K562 (cell line): ENCODE results near the gene ARMC7. TPM values are rescaled to one million over a fixed set of nuclear protein-coding genes. Genes with fewer than 3 reads are reported as not detected.

Experiments
- ATAC-seq: fragments of 200-7000 bp; cut with Tn5 transposase; 3 replicates; pipeline ENCODE4 v1.9.1; 2020; ENCODE audit warnings: moderate library complexity
- BruUV-seq: library from RNA; stranded (reverse); fragments of 400-500 nt; replicated peaks from 2 replicates; lab custom pipeline; 2021; lab: Mats Ljungman, UMichigan
- CTCF ChIA-PET: fragments of 300-600 bp; formaldehyde crosslinking; extraction: SDS; loops from one replicate; lab custom pipeline; 2021; ENCODE audit warnings: low intra/inter-chr PET ratio; lab: Yijun Ruan, JAX
- POLR2A ChIA-PET: fragments of 300-600, 350-650 bp; sonication (Branson Sonifier 250); formaldehyde crosslinking; extraction: SDS; loops from one replicate; lab custom pipeline; 2021; ENCODE audit warnings: antibody characterized with exemption, inconsistent platforms; lab: Yijun Ruan, JAX
- DNase-seq, 4 experiments: peaks; one replicate each; pipeline versions ENCODE4 v3.0.0 to v3.0.0-alpha.2; 2011 to 2018; ENCODE audit warnings: low spot score in 3 of 4, mixed read lengths in 3 of 4; ENCODE audit errors: extremely low read depth in 1 of 4
- FAIRE-seq: peaks from 2 replicates; lab custom pipeline; 2011; peaks lifted over from hg19 to GRCh38; lab: Jason Lieb, UNC
- H2AFZ ChIP-seq: 2 replicates; pipeline ENCODE4 v1.6.0; 2011; ENCODE audit warnings: low read depth, low read length, control low read depth, inconsistent platforms
- H3K27ac ChIP-seq: fragments of 200-600 bp; 3 replicates; pipeline ENCODE4 v1.8.0; 2011; ENCODE audit warnings: low read depth, mild to moderate bottlenecking, control low read depth, inconsistent platforms, low read length, moderate library complexity, mixed read lengths; ENCODE audit errors: extremely low read depth
- H3K27me3 ChIP-seq, 2 experiments: fragments of 300-600 bp in 1 of 2; 2 replicates in 1 of 2; 3 replicates in 1 of 2; pipeline versions ENCODE4 v1.6.0 to v1.8.0; 2011; ENCODE audit warnings: inconsistent platforms in 2 of 2, low read length in 2 of 2, mild to moderate bottlenecking in 1 of 2, mixed read lengths in 1 of 2, moderate library complexity in 1 of 2; ENCODE audit not compliant: control insufficient read depth in 2 of 2, insufficient read depth in 2 of 2
- H3K36me3 ChIP-seq: fragments of 300-600 bp; 3 replicates; pipeline ENCODE4 v1.8.0; 2011; ENCODE audit warnings: mild to moderate bottlenecking, low read length, inconsistent platforms; ENCODE audit not compliant: control insufficient read depth, insufficient read depth
- H3K4me1 ChIP-seq, 2 experiments: fragments of 200-600 bp in 1 of 2; replicated peaks in 1 of 2; 2 replicates in 1 of 2; 3 replicates in 1 of 2; pipeline versions ENCODE4 v1.5.1 to v1.8.0; 2011; ENCODE audit warnings: inconsistent platforms in 2 of 2, low read length in 2 of 2, mild to moderate bottlenecking in 1 of 2, mixed read lengths in 1 of 2, moderate library complexity in 1 of 2; ENCODE audit not compliant: control insufficient read depth in 2 of 2, insufficient read depth in 2 of 2
- H3K4me2 ChIP-seq: 2 replicates; pipeline ENCODE4 v1.6.1; 2011; ENCODE audit warnings: low read length, control low read depth, inconsistent platforms, mixed read lengths; ENCODE audit not compliant: insufficient read depth
- H3K4me3 ChIP-seq: fragments of 200-600 bp; sonication (generic), shearing (Covaris generic); 2 replicates; pipeline ENCODE4 v1.5.1; 2016; ENCODE audit warnings: control low read depth, inconsistent platforms
- H3K79me2 ChIP-seq: fragments of 200-600 bp; 3 replicates; pipeline ENCODE4 v1.8.0; 2011; ENCODE audit warnings: low read length, inconsistent platforms; ENCODE audit not compliant: control insufficient read depth, insufficient read depth
- H3K9ac ChIP-seq, 2 experiments: 2 replicates each; pipeline versions ENCODE4 v1.6.0 to v1.6.1; 2011; ENCODE audit warnings: low read depth in 2 of 2, low read length in 2 of 2, control low read depth in 1 of 2, inconsistent platforms in 1 of 2, mild to moderate bottlenecking in 1 of 2, mixed read lengths in 1 of 2; ENCODE audit not compliant: insufficient read depth in 1 of 2
- H3K9me1 ChIP-seq: one replicate; pipeline ENCODE4 v1.6.0; 2011; ENCODE audit warnings: inconsistent platforms, mild to moderate bottlenecking, low read length, moderate library complexity; ENCODE audit not compliant: control insufficient read depth, insufficient read depth
- H3K9me3 ChIP-seq: replicated peaks from 2 replicates; pipeline ENCODE4 v1.5.1; 2011; ENCODE audit warnings: low read depth, low read length, inconsistent platforms; ENCODE audit not compliant: control insufficient read depth, insufficient read depth
- H4K20me1 ChIP-seq: replicated peaks from 2 replicates; pipeline ENCODE4 v1.6.1; 2011; ENCODE audit warnings: low read length, inconsistent platforms, mixed read lengths; ENCODE audit not compliant: control insufficient read depth, insufficient read depth
- ATF1 ChIP-seq, 2 experiments: fragments of 450-650 bp in 1 of 2; IDR thresholded peaks; 2 replicates each; pipeline ENCODE4 v1.6.1; 2016; ENCODE audit warnings: missing compliant biosample characterization in 1 of 2, missing genetic modification characterization in 1 of 2
- KLF13 ChIP-seq: fragments of 450-650 bp; IDR thresholded peaks from 2 replicates; pipeline ENCODE4 v1.6.1; 2016; ENCODE audit warnings: missing genetic modification characterization, low read depth, mild to moderate bottlenecking, missing compliant biosample characterization, moderate library complexity, borderline replicate concordance
- WGBS: fragments of 100-300 bp; shearing (Covaris generic); methylation state at CpG from one replicate; pipeline ENCODE4 v1.1.6; 2016; ENCODE audit warnings: low coverage, mixed read lengths; ENCODE audit not compliant: insufficient coverage; ENCODE audit errors: missing lambda C conversion rate; 5-methylcytosine and 5-hydroxymethylcytosine counted together
- in situ Hi-C: fragments of 300-500 bp; cut with MboI; formaldehyde crosslinking; loops from 4 replicates; pipeline ENCODE4 v1.15.0; 2018; ENCODE audit warnings: inconsistent platforms, mixed read lengths
- intact Hi-C: fragments of 100-400 bp; cut with micrococcal nuclease; formaldehyde crosslinking; loops from 2 replicates; pipeline ENCODE4 v1.14.2; 2022
- polyA plus RNA-seq, 8 experiments: library from polyadenylated mRNA; depleted of rRNA in 4 of 8; stranded (reverse) in 5 of 8; unstranded in 3 of 8; fragments of >200 nt; fragmentation: Nextera tagmentation in 2 of 8; fragmentation: Illumina TruSeq in 1 of 8; extraction: Ambion mirVana in 2 of 8; extraction: Trizol in 1 of 8; gene quantifications; 2 replicates each; pipeline versions ENCODE4 v1.2.1 to v1.2.3, GENCODE V29; 2011 to 2014; ENCODE audit warnings: inconsistent platforms in 1 of 8, missing spikeins in 1 of 8
- total RNA-seq, 7 experiments: library from RNA; depleted of rRNA in 6 of 7; stranded (reverse); fragments of >200 nt in 6 of 7; fragmentation: Illumina TruSeq in 2 of 7; extraction: Trizol in 2 of 7; gene quantifications; 2 replicates each; pipeline versions ENCODE4 v1.2.1 to v1.2.3, GENCODE V29; 2011 to 2021; ENCODE audit warnings: low replicate concordance in 1 of 7
- TF ChIP-seq, protein P1 (sequence below): sonication (generic); formaldehyde crosslinking; IDR thresholded peaks from 2 replicates; pipeline ENCODE4 v1.8.1; 2023; ENCODE audit warnings: mild to moderate bottlenecking, missing genetic modification reagents

Gene ARMC7
- total and polyA plus RNA-seq, 9 of the 15 experiments (the other 6 are each of a cell fraction or from before 2014, with no cell fraction given), result 1.4 to 15.2 (median 5.9) TPM

- no peaks in the 10 kb centered on the region for H3K27me3 ChIP-seq
- H3K4me1 ChIP-seq, result peaks cover 23 to 45% of the 10 kb centered on the region in 2 experiments
- no peaks in the 10 kb centered on the region for H3K9me1 ChIP-seq
- H2AFZ ChIP-seq, result no peak overlapping the region
- in situ Hi-C loops, result no loop called here
- H3K9me3 ChIP-seq, result no peaks in the 10 kb centered on the region
- H3K36me3 ChIP-seq, result no peaks in the 10 kb centered on the region
- ATAC-seq, result no peak
- no TSS peak for BruUV-seq
- H3K4me3 ChIP-seq, result no peak overlapping the region
- no peak for FAIRE-seq
- no peak for DNase-seq
- POLR2A ChIA-PET, result interaction anchor here (0.7 to 1.7 kb wide), 5 partner anchors 7 to 119 kb away, joined by 3 to 7 read pairs (median 3); partner anchors contain the start of gene SLC16A5
- H4K20me1 ChIP-seq, result no peaks in the 10 kb centered on the region
- intact Hi-C loops, result no loop called here
- CTCF ChIA-PET, result no interaction called here
- H3K79me2 ChIP-seq, result no peaks in the 10 kb centered on the region
- no peak overlapping the region for H3K27ac ChIP-seq
- 92% methylated on average over 27 of the region's 53 CpGs for WGBS
- H3K4me2 ChIP-seq, result no peak overlapping the region
- TF ChIP-seq, protein P1, sequence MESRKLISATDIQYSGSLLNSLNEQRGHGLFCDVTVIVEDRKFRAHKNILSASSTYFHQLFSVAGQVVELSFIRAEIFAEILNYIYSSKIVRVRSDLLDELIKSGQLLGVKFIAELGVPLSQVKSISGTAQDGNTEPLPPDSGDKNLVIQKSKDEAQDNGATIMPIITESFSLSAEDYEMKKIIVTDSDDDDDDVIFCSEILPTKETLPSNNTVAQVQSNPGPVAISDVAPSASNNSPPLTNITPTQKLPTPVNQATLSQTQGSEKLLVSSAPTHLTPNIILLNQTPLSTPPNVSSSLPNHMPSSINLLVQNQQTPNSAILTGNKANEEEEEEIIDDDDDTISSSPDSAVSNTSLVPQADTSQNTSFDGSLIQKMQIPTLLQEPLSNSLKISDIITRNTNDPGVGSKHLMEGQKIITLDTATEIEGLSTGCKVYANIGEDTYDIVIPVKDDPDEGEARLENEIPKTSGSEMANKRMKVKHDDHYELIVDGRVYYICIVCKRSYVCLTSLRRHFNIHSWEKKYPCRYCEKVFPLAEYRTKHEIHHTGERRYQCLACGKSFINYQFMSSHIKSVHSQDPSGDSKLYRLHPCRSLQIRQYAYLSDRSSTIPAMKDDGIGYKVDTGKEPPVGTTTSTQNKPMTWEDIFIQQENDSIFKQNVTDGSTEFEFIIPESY (CRISPR knock-in tag), result peak; percentile 89
- TF ChIP-seq ATF1 (CRISPR knock-in tag; IDR thresholded peaks at IDR 0.05) (no peak), ATF1 (tag; IDR thresholded peaks at IDR 0.05) (no peak), KLF13 (tag) (no peak)
- peak overlapping the region in 1 of 2 experiments; percentile 72; a peak in 2 of 4 replicates for H3K9ac ChIP-seq
Measured at GRCh38 chr17:75077496-75078283, 32.1 kb upstream of the ARMC7 start.
